Activated naive CD4-positive, alpha-beta T cell treated with anti-CD3 and anti-CD28 coated beads, Interleukin-2, amount 10 ng/mL, durations not matched to agents 7 days and 5 days (primary cell): ENCODE measurements around the gene PEF1.

Experiments used
- CTCF ChIA-PET: fragments of 350-600 bp; sonication (Branson Sonifier 250); formaldehyde crosslinking; loops from one replicate; lab custom pipeline; 2021; ENCODE audit warnings: antibody characterized with exemption; lab: Charles Lee
- DNase-seq: peaks from one replicate; pipeline ENCODE4 v3.0.0-alpha.2; 2020
- H3K27ac Mint-ChIP-seq: one replicate; pipeline ENCODE4 v1.8.0; 2021; ENCODE audit warnings: mild to moderate bottlenecking, moderate library complexity, mixed read lengths
- H3K27me3 Mint-ChIP-seq: one replicate; pipeline ENCODE4 v1.8.0; 2021; ENCODE audit warnings: mild to moderate bottlenecking, mixed read lengths
- H3K36me3 Mint-ChIP-seq: one replicate; pipeline ENCODE4 v1.8.0; 2021; ENCODE audit warnings: mixed read lengths
- H3K4me1 Mint-ChIP-seq: one replicate; pipeline ENCODE4 v1.8.0; 2021; ENCODE audit warnings: mixed read lengths
- H3K4me3 Mint-ChIP-seq: one replicate; pipeline ENCODE4 v1.8.0; 2021; ENCODE audit warnings: mild to moderate bottlenecking, moderate library complexity, mixed read lengths
- H3K9me3 Mint-ChIP-seq: one replicate; pipeline ENCODE4 v1.8.0; 2021; ENCODE audit warnings: mixed read lengths

Gene PEF1

DNA sequence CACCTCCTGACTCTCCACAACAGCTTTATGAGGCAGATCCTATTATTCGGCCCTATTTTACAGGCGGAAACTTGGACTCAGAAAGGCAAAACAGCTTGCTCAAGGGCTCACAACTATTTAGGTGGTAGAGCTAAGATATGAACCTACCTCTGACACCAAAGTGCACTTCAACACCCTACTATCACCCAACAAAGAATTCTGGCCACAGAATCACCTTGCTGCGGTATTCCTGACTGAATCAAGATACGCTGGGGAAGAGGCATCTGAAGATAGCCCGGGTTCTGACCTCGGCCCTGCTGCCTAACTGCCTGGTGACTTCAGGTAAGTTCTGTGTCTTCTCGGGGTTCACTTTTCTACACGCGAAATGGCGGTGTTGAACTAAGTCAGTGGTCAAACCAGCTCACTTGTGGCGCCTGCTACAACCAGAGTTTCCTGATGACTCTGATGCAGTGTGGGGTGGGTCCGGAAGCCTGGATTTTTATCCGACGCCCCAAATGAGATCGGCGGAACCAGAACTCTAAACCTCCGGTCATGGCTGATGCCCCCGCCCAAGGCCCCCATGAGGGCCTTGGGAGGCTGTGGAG, 608 bp downstream of the PEF1 start:
- CTCF ChIA-PET, result no interaction called here
- H3K9me3 Mint-ChIP-seq, result peaks cover 3% of the 10 kb centered on the region
- H3K4me3 Mint-ChIP-seq, result peak overlapping the region; percentile 99
- H3K4me1 Mint-ChIP-seq, result peaks cover 39% of the 10 kb centered on the region
- peak overlapping the region; percentile 100 for H3K27ac Mint-ChIP-seq
- H3K36me3 Mint-ChIP-seq, result no peaks in the 10 kb centered on the region
- H3K27me3 Mint-ChIP-seq, result peaks cover 8% of the 10 kb centered on the region
- DNase-seq, result no peak

DNA sequence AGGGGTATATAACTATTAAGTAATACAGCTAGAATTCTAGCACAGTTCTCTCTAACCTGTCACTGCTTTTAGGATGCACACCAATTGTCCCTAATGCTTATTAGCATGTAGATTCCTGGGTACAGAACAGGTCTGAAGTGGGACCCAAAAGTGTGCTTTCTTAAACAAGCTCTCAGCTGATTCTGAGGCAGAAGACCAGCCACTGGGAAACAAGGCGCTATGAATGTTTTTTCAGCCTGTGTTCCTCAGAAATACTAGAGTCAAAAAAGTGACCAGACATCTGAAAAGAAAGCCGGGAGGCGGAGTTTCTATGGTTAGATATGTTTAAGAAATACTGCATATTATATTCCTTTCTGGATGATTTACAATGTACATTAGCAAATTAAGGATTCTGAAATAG, 1.8 kb downstream of the PEF1 start:
- CTCF ChIA-PET, result interaction anchor here (1.0 to 1.4 kb wide), 2 partner anchors 146 to 479 kb away, joined by 3 to 6 read pairs; no protein-coding TSS in a partner anchor
- DNase-seq, result no peak
- Mint-ChIP-seq H3K27me3 (peaks cover 8% of the 10 kb centered on the region), H3K9me3 (peaks cover 3% of the 10 kb centered on the region), H3K36me3 (no peaks in the 10 kb centered on the region), H3K4me3 (no peak overlapping the region), H3K4me1 (peaks cover 42% of the 10 kb centered on the region), H3K27ac (no peak overlapping the region)

DNA sequence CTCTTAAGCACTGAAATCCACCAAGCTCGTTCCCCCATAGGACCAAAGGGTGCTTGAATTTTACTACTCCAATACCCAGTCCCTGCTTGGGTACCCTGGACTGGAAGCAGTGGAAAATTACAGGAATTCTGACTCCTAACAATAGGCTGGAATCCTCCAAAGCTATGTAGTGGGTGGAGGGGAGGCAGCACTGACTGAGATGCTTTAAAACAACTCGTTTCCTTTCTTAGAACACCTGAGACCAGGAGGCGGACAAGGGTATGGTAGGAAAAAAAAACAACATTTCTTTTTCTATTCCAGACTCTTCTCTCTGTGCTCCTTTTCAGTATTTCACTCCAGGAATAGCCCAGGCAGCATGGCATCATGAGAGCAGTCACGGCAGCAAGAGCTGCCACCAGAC, 2.3 kb downstream of the PEF1 start:
- H3K27me3 Mint-ChIP-seq, result peaks cover 8% of the 10 kb centered on the region
- DNase-seq, result no peak
- CTCF ChIA-PET, result interaction anchor here (1.0 to 1.4 kb wide), 3 partner anchors 9 to 478 kb away, joined by 3 to 6 read pairs (median 3); no protein-coding TSS in a partner anchor
- no peak overlapping the region for H3K4me3 Mint-ChIP-seq
- peaks cover 3% of the 10 kb centered on the region for H3K9me3 Mint-ChIP-seq
- H3K4me1 Mint-ChIP-seq, result peaks cover 44% of the 10 kb centered on the region
- no peaks in the 10 kb centered on the region for H3K36me3 Mint-ChIP-seq
- no peak overlapping the region for H3K27ac Mint-ChIP-seq

DNA sequence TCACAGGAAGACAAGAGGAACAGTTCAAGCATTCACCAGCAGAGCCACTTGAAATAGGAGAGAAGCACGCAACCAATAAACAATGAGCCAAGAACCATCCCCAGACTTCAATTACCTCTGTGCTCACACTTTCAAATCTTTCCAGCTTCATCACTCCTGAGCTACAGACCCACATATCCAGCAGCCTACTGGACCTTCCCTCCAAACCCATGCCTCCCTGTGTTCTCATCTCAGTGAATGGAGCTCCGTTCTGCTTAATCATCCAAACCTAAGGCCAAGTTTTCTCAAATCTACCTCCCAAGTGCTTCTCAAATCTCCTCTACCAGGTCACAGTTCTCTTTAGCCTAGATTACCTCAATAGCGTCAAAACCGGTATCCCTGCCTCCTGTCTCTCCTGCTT, 3.7 kb downstream of the PEF1 start:
- peaks cover 32% of the 10 kb centered on the region for H3K4me1 Mint-ChIP-seq
- peaks cover 8% of the 10 kb centered on the region for H3K27me3 Mint-ChIP-seq
- no peak overlapping the region for H3K27ac Mint-ChIP-seq
- H3K36me3 Mint-ChIP-seq, result no peaks in the 10 kb centered on the region
- no peak overlapping the region for H3K4me3 Mint-ChIP-seq
- no peak for DNase-seq
- CTCF ChIA-PET, result no interaction called here
- no peaks in the 10 kb centered on the region for H3K9me3 Mint-ChIP-seq

DNA sequence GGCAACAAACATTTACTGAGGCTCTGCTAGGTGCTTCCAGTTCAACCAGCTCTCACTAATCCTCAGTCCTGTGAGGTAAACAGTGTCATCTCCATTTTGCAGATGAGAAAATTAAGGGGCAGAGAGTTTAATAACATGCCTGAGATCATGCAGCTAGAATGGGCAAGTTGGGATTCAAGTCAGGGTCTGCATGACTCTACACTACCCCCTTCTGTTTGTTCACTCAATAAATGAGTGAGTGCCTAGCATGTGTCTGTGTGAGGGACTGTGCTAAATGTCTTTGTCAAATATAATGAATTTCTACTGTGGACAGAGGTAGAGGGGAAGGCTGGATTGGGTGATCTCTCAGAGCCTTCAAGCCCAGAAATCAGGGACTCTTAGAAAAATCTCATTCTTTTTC, 4.5 kb downstream of the PEF1 start:
- peaks cover 8% of the 10 kb centered on the region for H3K27me3 Mint-ChIP-seq
- H3K36me3 Mint-ChIP-seq, result no peaks in the 10 kb centered on the region
- H3K4me1 Mint-ChIP-seq, result peaks cover 24% of the 10 kb centered on the region
- no peaks in the 10 kb centered on the region for H3K9me3 Mint-ChIP-seq
- no peak for DNase-seq
- no peak overlapping the region for H3K4me3 Mint-ChIP-seq
- CTCF ChIA-PET, result interaction anchor here (1.6 kb wide), 1 partner anchor 24 kb away, joined by 3 read pairs; no protein-coding TSS in a partner anchor
- no peak overlapping the region for H3K27ac Mint-ChIP-seq

DNA sequence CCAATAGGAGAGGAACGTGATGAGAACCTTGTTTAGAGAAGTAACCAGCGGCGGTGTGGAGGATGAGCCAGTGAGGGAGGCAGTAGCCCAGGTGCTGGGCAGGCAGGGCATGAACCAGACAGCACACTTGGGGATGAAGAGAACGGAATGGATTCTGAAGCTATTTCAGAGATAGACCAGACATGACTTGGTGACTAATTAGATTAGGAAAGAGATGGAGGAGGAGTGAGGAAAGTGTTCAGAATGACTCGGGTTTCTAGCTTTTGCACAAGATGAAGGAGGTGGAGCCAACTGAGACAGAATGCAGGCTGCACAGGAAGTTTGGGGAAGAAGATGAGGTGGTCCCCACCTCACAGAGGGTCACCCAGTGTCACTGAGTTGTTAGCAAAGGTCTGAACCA, 5.1 kb downstream of the PEF1 start:
- CTCF ChIA-PET, result interaction anchor here (1.6 kb wide), 1 partner anchor 25 kb away, joined by 3 read pairs; no protein-coding TSS in a partner anchor
- peaks cover 3% of the 10 kb centered on the region for H3K36me3 Mint-ChIP-seq
- H3K27me3 Mint-ChIP-seq, result peaks cover 4% of the 10 kb centered on the region
- no peak for DNase-seq
- no peaks in the 10 kb centered on the region for H3K9me3 Mint-ChIP-seq
- H3K4me3 Mint-ChIP-seq, result no peak overlapping the region
- peaks cover 19% of the 10 kb centered on the region for H3K4me1 Mint-ChIP-seq
- no peak overlapping the region for H3K27ac Mint-ChIP-seq

DNA sequence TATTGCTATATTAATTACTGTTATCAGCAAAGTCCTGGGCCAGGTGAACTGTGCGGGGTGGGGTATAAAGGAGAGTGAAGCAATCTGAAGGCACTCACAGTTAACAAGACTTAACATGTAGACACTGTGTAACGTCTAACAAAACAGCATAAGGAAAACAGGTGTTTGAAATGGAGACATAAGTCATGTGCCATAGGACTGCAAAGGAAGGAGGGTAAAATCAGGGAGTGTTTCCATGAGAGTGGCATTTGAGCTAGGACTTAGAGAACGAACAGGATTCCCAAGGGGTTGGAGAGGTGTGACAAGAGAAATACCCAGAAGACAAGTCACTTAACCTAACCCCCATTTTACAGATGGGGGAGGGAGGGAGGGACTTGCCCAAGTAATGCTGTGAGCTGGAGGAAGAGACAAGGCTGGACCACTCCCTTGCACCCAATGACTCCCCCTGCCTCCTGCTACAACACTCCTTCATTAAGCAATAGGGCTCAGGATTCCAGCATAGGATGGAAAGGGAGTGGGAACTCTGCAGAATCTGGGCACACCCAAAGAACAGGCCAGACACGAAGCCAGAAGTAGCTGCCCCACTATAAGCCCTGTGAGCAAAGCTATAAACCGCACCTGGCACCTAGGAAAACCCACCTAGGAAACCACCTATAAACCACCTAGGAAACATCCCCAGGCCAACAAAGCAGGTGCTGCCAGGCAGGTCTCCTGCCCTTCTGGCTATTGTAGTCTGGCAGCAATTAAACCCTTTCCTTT, 6.6 kb downstream of the PEF1 start:
- H3K4me1 Mint-ChIP-seq, result peaks cover 9% of the 10 kb centered on the region
- CTCF ChIA-PET, result interaction anchor here (1.5 kb wide), 1 partner anchor 31 kb away, joined by 3 read pairs; no protein-coding TSS in a partner anchor
- H3K4me3 Mint-ChIP-seq, result no peak overlapping the region
- H3K27ac Mint-ChIP-seq, result no peak overlapping the region
- no peaks in the 10 kb centered on the region for H3K27me3 Mint-ChIP-seq
- DNase-seq, result no peak
- H3K36me3 Mint-ChIP-seq, result peaks cover 6% of the 10 kb centered on the region
- no peaks in the 10 kb centered on the region for H3K9me3 Mint-ChIP-seq

DNA sequence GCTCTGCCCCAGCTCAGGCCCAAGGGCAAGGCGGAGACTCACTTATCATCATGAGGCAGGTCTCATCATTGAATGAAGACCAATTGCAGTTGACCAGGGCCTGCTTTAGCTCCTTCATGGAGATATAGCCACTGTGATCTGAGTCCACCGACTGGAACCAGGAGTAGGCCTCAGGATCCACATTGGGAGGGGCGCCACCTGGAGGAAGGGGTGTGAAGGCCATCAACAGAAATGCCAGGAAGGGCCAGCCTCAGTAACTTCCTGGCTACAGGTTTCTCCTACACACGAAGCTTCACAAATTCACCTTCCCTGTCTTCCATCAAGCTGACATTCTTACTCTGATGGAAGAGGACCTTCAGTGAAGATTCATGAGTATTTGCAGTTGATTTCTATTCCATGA, 11.6 kb downstream of the PEF1 start:
- Mint-ChIP-seq H3K27ac (no peak overlapping the region), H3K9me3 (no peaks in the 10 kb centered on the region), H3K4me3 (no peak overlapping the region), H3K4me1 (peaks cover 5% of the 10 kb centered on the region), H3K36me3 (peaks cover 24% of the 10 kb centered on the region), H3K27me3 (no peaks in the 10 kb centered on the region)
- CTCF ChIA-PET, result interaction anchor here (1.0 to 1.5 kb wide), 5 partner anchors 9 to 273 kb away, joined by 3 to 4 read pairs (median 3); no protein-coding TSS in a partner anchor
- DNase-seq, result peak; percentile 46

DNA sequence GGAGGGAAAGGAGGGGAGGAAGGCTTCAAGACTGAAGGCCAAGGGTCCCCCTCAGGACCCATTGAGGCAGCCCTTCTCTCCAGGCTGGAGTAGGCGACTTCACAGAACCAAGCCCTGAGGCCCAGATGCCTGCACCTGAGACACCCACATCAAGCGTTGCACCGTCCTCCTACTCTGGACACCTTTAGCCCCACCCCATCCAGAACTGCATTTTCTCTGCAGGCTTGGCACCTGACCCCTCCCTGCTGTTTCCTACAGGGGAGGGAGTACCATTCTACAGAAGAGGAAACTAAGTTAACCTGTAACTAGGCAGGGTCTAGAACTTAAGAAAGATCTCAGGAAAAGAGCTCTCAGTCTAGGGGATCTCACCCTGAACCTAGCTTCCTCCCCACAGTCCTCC, 12.0 kb downstream of the PEF1 start:
- Mint-ChIP-seq H3K4me1 (peaks cover under 1% of the 10 kb centered on the region), H3K36me3 (peaks cover 25% of the 10 kb centered on the region), H3K9me3 (no peaks in the 10 kb centered on the region), H3K4me3 (no peak overlapping the region), H3K27me3 (no peaks in the 10 kb centered on the region), H3K27ac (no peak overlapping the region)
- CTCF ChIA-PET, result interaction anchor here (1.0 to 1.5 kb wide), 5 partner anchors 10 to 272 kb away, joined by 3 to 4 read pairs (median 3); no protein-coding TSS in a partner anchor
- no peak for DNase-seq

DNA sequence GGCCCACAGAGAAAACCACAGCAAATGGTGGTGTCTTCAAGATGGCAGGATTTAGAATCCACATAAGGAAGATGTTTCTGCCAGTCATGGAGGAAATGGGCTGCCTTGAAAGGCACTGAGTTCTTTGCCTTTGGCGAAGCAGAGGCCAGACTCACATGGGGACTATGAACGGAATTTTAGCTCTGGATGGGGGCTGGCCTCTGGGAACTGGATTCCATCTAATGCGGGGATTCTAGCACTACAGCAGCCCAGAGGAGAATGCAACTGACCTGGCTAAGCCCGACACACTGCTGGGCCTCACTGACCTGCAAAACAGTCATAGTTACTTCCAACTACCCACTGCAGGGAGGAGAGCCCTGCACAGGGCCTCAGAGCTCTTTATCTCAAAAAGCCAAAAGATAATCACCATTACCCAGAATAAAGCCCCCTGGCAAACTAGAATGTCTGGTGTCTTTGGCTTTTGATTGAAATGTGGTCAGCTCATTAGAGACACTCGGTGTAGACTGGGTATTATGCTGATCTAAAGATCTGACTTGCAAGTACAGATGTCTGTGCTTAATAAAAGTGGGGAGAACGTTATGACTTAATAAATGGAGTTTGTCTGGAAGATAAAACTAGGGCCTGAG, 15.6 kb downstream of the PEF1 start:
- Mint-ChIP-seq H3K27ac (no peak overlapping the region), H3K4me3 (no peak overlapping the region), H3K27me3 (no peaks in the 10 kb centered on the region), H3K36me3 (peaks cover 26% of the 10 kb centered on the region), H3K9me3 (no peaks in the 10 kb centered on the region), H3K4me1 (no peaks in the 10 kb centered on the region)
- no peak for DNase-seq
- CTCF ChIA-PET, result interaction anchor here (1.2 kb wide), 1 partner anchor 11 kb away, joined by 4 read pairs; no protein-coding TSS in a partner anchor

DNA sequence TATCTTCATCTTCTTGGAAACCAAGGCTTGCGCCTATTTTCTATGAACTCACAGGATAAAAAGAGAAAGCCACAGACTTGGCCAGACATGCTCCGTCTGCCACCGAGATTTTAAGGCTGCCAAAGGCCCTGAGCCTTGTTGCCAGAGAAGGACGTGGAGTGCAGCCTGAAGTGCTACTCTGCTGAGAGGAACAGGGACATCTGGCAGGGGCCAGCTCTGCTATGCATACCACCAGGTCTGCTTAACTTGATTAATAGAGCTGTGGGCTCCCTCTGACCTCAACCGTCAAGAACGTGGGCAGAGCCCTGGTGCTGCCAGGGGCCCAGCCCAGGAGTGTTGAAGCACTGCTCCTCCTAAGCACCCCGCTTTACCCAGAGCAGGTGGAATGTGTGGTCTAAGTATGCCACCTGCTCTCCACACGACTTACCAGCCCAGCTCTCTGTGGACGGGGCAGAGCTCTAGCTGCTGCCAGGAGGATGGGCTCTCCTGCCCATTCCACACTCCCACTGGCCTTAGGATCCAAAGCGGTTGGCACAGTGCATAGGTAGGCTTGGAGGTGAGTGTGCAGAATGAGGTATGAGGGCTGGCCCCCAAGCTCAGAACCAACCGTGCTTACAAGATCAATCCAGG, 16.6 kb downstream of the PEF1 start:
- Mint-ChIP-seq H3K27ac (no peak overlapping the region), H3K27me3 (no peaks in the 10 kb centered on the region), H3K4me1 (no peaks in the 10 kb centered on the region), H3K36me3 (peaks cover 23% of the 10 kb centered on the region), H3K9me3 (no peaks in the 10 kb centered on the region), H3K4me3 (no peak overlapping the region)
- CTCF ChIA-PET, result no interaction called here
- no peak for DNase-seq

DNA sequence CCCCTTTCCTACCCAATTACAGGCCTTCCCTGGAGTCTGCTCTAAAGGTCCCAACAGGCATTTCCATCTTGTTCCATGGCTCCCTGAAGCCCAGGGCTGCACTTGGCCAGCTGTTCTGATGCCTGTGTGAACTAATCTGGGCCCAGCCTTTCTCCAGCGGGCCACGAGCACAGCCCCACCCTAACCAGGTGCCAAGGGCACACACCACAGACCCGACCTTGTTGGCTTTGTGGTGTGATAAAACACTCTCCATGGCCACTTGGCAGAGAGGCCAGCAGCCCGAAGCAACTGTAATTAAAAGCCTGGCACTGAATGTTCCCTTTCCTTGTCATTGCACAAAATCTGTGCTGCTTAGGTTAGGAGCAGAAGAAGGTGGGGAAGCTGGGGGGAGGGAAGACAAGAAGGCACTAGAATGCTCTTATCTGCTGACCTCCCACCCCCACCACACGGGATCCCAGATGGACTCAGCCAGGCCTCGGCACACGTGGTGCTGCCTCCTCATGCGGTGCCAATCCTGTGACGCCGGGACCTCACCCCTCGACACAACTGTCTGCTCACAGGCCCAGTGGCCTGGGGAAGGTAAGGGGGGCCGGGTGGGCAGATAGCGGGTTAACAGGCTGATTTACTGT, 17.3 kb downstream of the PEF1 start:
- peaks cover 21% of the 10 kb centered on the region for H3K36me3 Mint-ChIP-seq
- no peak overlapping the region for H3K4me3 Mint-ChIP-seq
- CTCF ChIA-PET, result no interaction called here
- no peaks in the 10 kb centered on the region for H3K27me3 Mint-ChIP-seq
- no peaks in the 10 kb centered on the region for H3K4me1 Mint-ChIP-seq
- no peaks in the 10 kb centered on the region for H3K9me3 Mint-ChIP-seq
- no peak overlapping the region for H3K27ac Mint-ChIP-seq
- no peak for DNase-seq

DNA sequence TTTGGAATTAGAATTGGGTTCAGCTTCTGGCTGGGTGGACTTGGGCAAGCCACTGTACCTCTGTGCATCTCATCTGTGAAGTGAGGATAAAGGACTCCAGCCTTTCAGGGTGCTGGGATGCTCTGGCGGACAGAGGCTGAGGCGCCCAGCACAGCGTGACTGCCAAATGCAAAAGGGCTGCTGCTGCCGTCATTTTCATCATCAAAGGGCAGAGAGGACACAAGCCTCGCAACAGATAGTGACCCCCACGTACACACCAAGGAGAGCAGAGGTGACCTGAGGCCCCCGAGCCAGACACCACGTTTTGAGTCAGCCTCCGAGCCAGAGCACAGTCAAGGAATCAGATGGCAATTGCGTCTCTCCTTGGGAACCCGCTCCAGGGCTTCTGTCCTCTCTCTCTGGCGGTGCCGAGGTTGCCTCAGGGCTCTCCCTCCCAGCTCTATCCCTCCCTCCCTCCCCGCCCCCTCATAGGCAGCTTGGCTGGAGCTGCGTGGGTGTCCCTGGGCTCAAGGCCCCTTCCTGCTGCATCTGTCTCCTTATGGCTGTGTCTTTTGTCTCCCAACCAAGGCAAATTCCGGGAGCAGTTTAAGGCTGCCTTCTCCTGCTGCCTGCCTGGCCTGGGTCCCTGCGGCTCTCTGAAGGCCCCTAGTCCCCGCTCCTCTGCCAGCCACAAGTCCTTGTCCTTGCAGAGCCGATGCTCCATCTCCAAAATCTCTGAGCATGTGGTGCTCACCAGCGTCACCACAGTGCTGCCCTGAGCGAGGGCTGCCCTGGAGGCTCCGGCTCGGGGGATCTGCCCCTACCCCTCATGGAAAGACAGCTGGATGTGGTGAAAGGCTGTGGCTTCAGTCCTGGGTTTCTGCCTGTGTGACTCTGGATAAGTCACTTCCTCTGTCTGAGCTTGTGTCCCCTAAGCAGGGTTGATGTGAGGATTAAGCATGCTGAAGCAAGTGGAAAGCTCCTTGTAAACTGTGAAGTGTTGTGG, 18.2 kb downstream of the PEF1 start:
- H3K9me3 Mint-ChIP-seq, result no peaks in the 10 kb centered on the region
- no peak overlapping the region for H3K4me3 Mint-ChIP-seq
- H3K27me3 Mint-ChIP-seq, result no peaks in the 10 kb centered on the region
- CTCF ChIA-PET, result interaction anchor here (0.6 kb wide), 1 partner anchor 10 kb away, joined by 3 read pairs; no protein-coding TSS in a partner anchor
- peaks cover 21% of the 10 kb centered on the region for H3K36me3 Mint-ChIP-seq
- no peak for DNase-seq
- no peaks in the 10 kb centered on the region for H3K4me1 Mint-ChIP-seq
- no peak overlapping the region for H3K27ac Mint-ChIP-seq
